Kidney (tissue), 14 donors: ENCODE results near the gene RBBP8NL. TPM values are rescaled to one million over a fixed set of nuclear protein-coding genes. Genes with fewer than 3 reads are reported as not detected.

Source experiments
- DNase-seq, 5 donors: peaks; one replicate each; pipeline ENCODE4 v3.0.0-alpha.2; 2013 to 2020
- FAIRE-seq: peaks from 2 replicates; lab custom pipeline; 2012; peaks lifted over from hg19 to GRCh38; lab: Jason Lieb, UNC
- H3K27ac ChIP-seq, 2 donors: one replicate each; pipeline ENCODE4 v1.7.0; 2013; ENCODE audit warnings: low read depth in 2 of 2, low read length in 2 of 2, inconsistent platforms in 1 of 2
- H3K27me3 ChIP-seq: one replicate; pipeline ENCODE4 v1.7.1; 2013; ENCODE audit warnings: low read length, inconsistent platforms; ENCODE audit not compliant: control insufficient read depth, insufficient read depth
- H3K36me3 ChIP-seq, 3 donors: one replicate each; pipeline versions ENCODE4 v1.7.0 to v1.7.1; 2013; ENCODE audit warnings: low read length in 3 of 3, control low read depth in 1 of 3, inconsistent platforms in 1 of 3; ENCODE audit not compliant: insufficient read depth in 3 of 3, control insufficient read depth in 2 of 3
- H3K4me1 ChIP-seq, 3 donors: one replicate each; pipeline versions ENCODE4 v1.7.0 to v1.7.1; 2013; ENCODE audit warnings: low read length in 3 of 3, inconsistent platforms in 1 of 3, low read depth in 1 of 3; ENCODE audit not compliant: control insufficient read depth in 2 of 3, insufficient read depth in 2 of 3
- H3K4me3 ChIP-seq, 3 donors: one replicate each; pipeline versions ENCODE4 v1.7.0 to v1.8.1; 2013; ENCODE audit warnings: low read length in 3 of 3, control low read depth in 1 of 3, inconsistent platforms in 1 of 3
- H3K9ac ChIP-seq, 3 donors: one replicate each; pipeline versions ENCODE4 v1.7.0 to v1.7.1; 2013; ENCODE audit warnings: low read length in 3 of 3, control low read depth in 1 of 3, inconsistent platforms in 1 of 3
- H3K9me3 ChIP-seq, 3 donors: one replicate each; pipeline versions ENCODE4 v1.7.0 to v1.7.1; 2013; ENCODE audit warnings: low read length in 3 of 3, control low read depth in 1 of 3, inconsistent platforms in 1 of 3; ENCODE audit not compliant: control insufficient read depth in 2 of 3, insufficient read depth in 1 of 3
- CTCF ChIP-seq: IDR thresholded peaks from 3 replicates; pipeline ENCODE4 v1.5.1; 2012; ENCODE audit warnings: mild to moderate bottlenecking, moderate library complexity, borderline replicate concordance; ENCODE audit not compliant: insufficient read depth; ENCODE audit errors: extremely low read depth
- intact Hi-C: fragments of 100-400 bp; cut with DNase I; formaldehyde crosslinking; loops from one replicate; pipeline ENCODE4 v1.11.1; 2022
- polyA plus RNA-seq: library from polyadenylated mRNA; stranded (reverse); fragments of 350-450 nt; fragmentation: Illumina TruSeq; extraction: RNeasy Lipid Tissue Mini Kit (QIAGEN cat#74804); gene quantifications from one replicate; pipeline ENCODE4 v1.2.3, GENCODE V29; 2014; ENCODE audit warnings: low read depth, low replicate concordance; ENCODE audit not compliant: insufficient read depth
- total RNA-seq: library from RNA; stranded (reverse); fragmentation: NEBNext Ultra II Directional; extraction: Animal tissue kit (Norgen Biotek cat#: 25700); gene quantifications from one replicate; pipeline ENCODE4 v1.2.1, GENCODE V29; 2021
- donor health status: control.
- donor health status: control.
- donor health status: control.
- donor health status: control.
- donor health status: control.
- donor health status: DM: yes; HTN: yes; CAD: no.
- donor health status: Normal renal cell carcinoma (clear cell type).

The RBBP8NL gene
- total and polyA plus RNA-seq, 2 donors from 2014 or later = 0.13 to 1.5 TPM

- no peak overlapping the region for H3K4me3 ChIP-seq
- H3K9me3 ChIP-seq = no peaks in the 10 kb centered on the region
- H3K9ac ChIP-seq = no peak overlapping the region
- DNase-seq = peak in 3 of 5 donors; percentile 72 to 82 (median 80)
- intact Hi-C loops = no loop called here
- TF ChIP-seq CTCF = no peak
- H3K27ac ChIP-seq = no peak overlapping the region
- H3K27me3 ChIP-seq = no peaks in the 10 kb centered on the region
- H3K36me3 ChIP-seq = no peaks in the 10 kb centered on the region
- no peaks in the 10 kb centered on the region for H3K4me1 ChIP-seq
- FAIRE-seq = no peak
Measured at GRCh38 chr20:62461157-62461556, 33.8 kb upstream of the RBBP8NL start.

GRCh38 chr20:62460678-62461077 lies 33.3 kb upstream of the RBBP8NL start:
- H3K27me3 ChIP-seq = no peaks in the 10 kb centered on the region
- peaks cover 0 to under 1% (median 0%) of the 10 kb centered on the region in 3 donors for H3K4me1 ChIP-seq

GRCh38 chr20:62459488-62459887 lies 32.1 kb upstream of the RBBP8NL start:
- no peak for FAIRE-seq
- no peaks in the 10 kb centered on the region for H3K9me3 ChIP-seq
- no peak overlapping the region for H3K27ac ChIP-seq

More at GRCh38 chr20:62460678-62461077, 33.3 kb upstream of the RBBP8NL start:
- H3K4me3 ChIP-seq = no peak overlapping the region
- intact Hi-C loops = no loop called here
- no peak overlapping the region for H3K9ac ChIP-seq
- no peaks in the 10 kb centered on the region for H3K9me3 ChIP-seq
- H3K36me3 ChIP-seq = no peaks in the 10 kb centered on the region
- DNase-seq = peak in 3 of 5 donors; percentile 67 to 79 (median 68)
- no peak overlapping the region for H3K27ac ChIP-seq
- FAIRE-seq = no peak
- no peak for TF ChIP-seq CTCF

More at GRCh38 chr20:62459488-62459887, 32.1 kb upstream of the RBBP8NL start:
- no peak overlapping the region for H3K9ac ChIP-seq
- intact Hi-C loops = no loop called here
- no peaks in the 10 kb centered on the region for H3K27me3 ChIP-seq
- no peak for DNase-seq
- no peaks in the 10 kb centered on the region for H3K36me3 ChIP-seq
- peaks cover 0 to 2% (median 0%) of the 10 kb centered on the region in 3 donors for H3K4me1 ChIP-seq
- no peak for TF ChIP-seq CTCF
- H3K4me3 ChIP-seq = no peak overlapping the region
